HepG2 (cell line): ENCODE data around the gene HNRNPF. TPM values are rescaled to one million over a fixed set of nuclear protein-coding genes. Genes with fewer than 3 reads are reported as not detected.

Experiments used
- ARID2 ChIP-seq: sonication (generic); formaldehyde crosslinking; IDR thresholded peaks from 2 replicates; pipeline ENCODE4 v1.8.1; 2022; ENCODE audit warnings: mild to moderate bottlenecking, missing genetic modification reagents, borderline replicate concordance
- MAZ ChIP-seq, 2 experiments: sonication (generic) in 1 of 2; formaldehyde crosslinking in 1 of 2; IDR thresholded peaks; 2 replicates each; pipeline versions ENCODE4 v1.5.0 to v1.6.1; 2012 to 2020; ENCODE audit warnings: low read depth in 2 of 2, mild to moderate bottlenecking in 2 of 2, borderline replicate concordance in 1 of 2, improper control_type of control experiment in 1 of 2, low read length in 1 of 2, missing genetic modification reagents in 1 of 2, moderate library complexity in 1 of 2
- MBNL3 ChIP-seq: fragments of 250-450 bp; sonication (Bioruptor Pico); conservative IDR thresholded peaks from 2 replicates; pipeline ENCODE4 v1.8.0; 2022; ENCODE audit warnings: mild to moderate bottlenecking, inconsistent platforms
- NR2F6 ChIP-seq, 2 experiments: IDR thresholded peaks; 2 replicates each; pipeline ENCODE4 v1.6.1; 2016; ENCODE audit warnings: antibody characterized with exemption in 1 of 2, mild to moderate bottlenecking in 1 of 2
- PHF8 ChIP-seq: sonication (generic); formaldehyde crosslinking; IDR thresholded peaks from 2 replicates; pipeline ENCODE4 v1.5.0; 2020; ENCODE audit warnings: missing genetic modification reagents
- RXRA ChIP-seq: sonication (generic); formaldehyde crosslinking; IDR thresholded peaks from 2 replicates; pipeline ENCODE4 v1.5.1; 2020; ENCODE audit warnings: missing genetic modification reagents
- SALL1 ChIP-seq: sonication (generic); formaldehyde crosslinking; IDR thresholded peaks from 2 replicates; pipeline ENCODE4 v1.8.0; 2022; ENCODE audit warnings: mild to moderate bottlenecking, missing genetic modification reagents
- SIN3B ChIP-seq: fragments of 150-350 bp; IDR thresholded peaks from 2 replicates; pipeline ENCODE4 v1.6.1; 2014; ENCODE audit warnings: low read length
- SIX4 ChIP-seq: sonication (generic); formaldehyde crosslinking; IDR thresholded peaks from 2 replicates; pipeline ENCODE4 v1.4.0; 2020; ENCODE audit warnings: missing genetic modification reagents
- SMAD3 ChIP-seq: sonication (generic); formaldehyde crosslinking; IDR thresholded peaks from 2 replicates; pipeline ENCODE4 v1.4.0; 2020; ENCODE audit warnings: missing genetic modification reagents
- XBP1 ChIP-seq: sonication (generic); formaldehyde crosslinking; IDR thresholded peaks from 2 replicates; pipeline ENCODE4 v1.5.0; 2020; ENCODE audit warnings: missing genetic modification reagents
- ZNF136 ChIP-seq: sonication (generic); formaldehyde crosslinking; IDR thresholded peaks from 2 replicates; pipeline ENCODE4 v1.8.1; 2022; ENCODE audit warnings: low read depth, mild to moderate bottlenecking, moderate library complexity, missing genetic modification reagents
- ZNF530 ChIP-seq: sonication (generic); formaldehyde crosslinking; IDR thresholded peaks from 2 replicates; pipeline ENCODE4 v1.5.0; 2020; ENCODE audit warnings: low read depth, mild to moderate bottlenecking, missing genetic modification reagents
- ZNF703 ChIP-seq: sonication (generic); formaldehyde crosslinking; IDR thresholded peaks from 2 replicates; pipeline ENCODE4 v1.5.1; 2020; ENCODE audit warnings: missing genetic modification reagents, mild to moderate bottlenecking, moderate library complexity, borderline replicate concordance
- ZNF713 ChIP-seq: sonication (generic); formaldehyde crosslinking; IDR thresholded peaks from 2 replicates; pipeline ENCODE4 v1.4.0; 2020; ENCODE audit warnings: mild to moderate bottlenecking, missing genetic modification reagents
- ZNF75D ChIP-seq: sonication (generic); formaldehyde crosslinking; IDR thresholded peaks from 2 replicates; pipeline ENCODE4 v1.8.1; 2023; ENCODE audit warnings: missing genetic modification reagents, mild to moderate bottlenecking, borderline replicate concordance
- polyA plus RNA-seq, 8 experiments: library from polyadenylated mRNA; depleted of rRNA in 3 of 8; stranded (reverse) in 7 of 8; unstranded in 1 of 8; fragments of >200 nt; fragmentation: Illumina TruSeq in 4 of 8; extraction: Trizol in 4 of 8; gene quantifications; 2 replicates each; pipeline versions ENCODE4 v1.2.1 to v1.2.3, GENCODE V29; 2011 to 2016; ENCODE audit warnings: low read depth in 4 of 8, missing spikeins in 1 of 8, mixed read lengths in 1 of 8; ENCODE audit not compliant: insufficient read depth in 1 of 8
- total RNA-seq, 5 experiments: library from RNA; depleted of rRNA; stranded (reverse); fragments of >200 nt; fragmentation: Illumina TruSeq; extraction: Trizol; gene quantifications; 2 replicates each; pipeline ENCODE4 v1.2.3, GENCODE V29; 2016; ENCODE audit warnings: low read depth in 1 of 5
- TF ChIP-seq, protein P1 (sequence below): sonication (generic); formaldehyde crosslinking; IDR thresholded peaks from 2 replicates; pipeline ENCODE4 v1.8.1; 2023; ENCODE audit warnings: mild to moderate bottlenecking, missing genetic modification reagents, borderline replicate concordance
- TF ChIP-seq, protein P2 (sequence below): sonication (generic); formaldehyde crosslinking; IDR thresholded peaks from 2 replicates; pipeline ENCODE4 v1.5.0; 2020; ENCODE audit warnings: mild to moderate bottlenecking, missing genetic modification reagents
- TF ChIP-seq, protein P3 (sequence below): IDR thresholded peaks from 2 replicates; pipeline ENCODE4 v1.6.1; 2018; ENCODE audit warnings: missing genetic modification reagents
- TF ChIP-seq, protein P4 (sequence below): IDR thresholded peaks from 2 replicates; pipeline ENCODE4 v1.6.1; 2016; ENCODE audit warnings: control low read depth
- TF ChIP-seq, protein P5 (sequence below): sonication (generic); formaldehyde crosslinking; IDR thresholded peaks from 2 replicates; pipeline ENCODE4 v1.4.0; 2020; ENCODE audit warnings: missing genetic modification reagents
- TF ChIP-seq, protein P6 (sequence below): sonication (generic); formaldehyde crosslinking; IDR thresholded peaks from 2 replicates; pipeline ENCODE4 v1.8.0; 2022; ENCODE audit warnings: missing genetic modification reagents, low read depth, mild to moderate bottlenecking, borderline replicate concordance

HNRNPF gene
- total and polyA plus RNA-seq, 2 of the 13 experiments (the other 11 are each of a cell fraction or from before 2014, with no cell fraction given) = 166 to 308 TPM

DNA sequence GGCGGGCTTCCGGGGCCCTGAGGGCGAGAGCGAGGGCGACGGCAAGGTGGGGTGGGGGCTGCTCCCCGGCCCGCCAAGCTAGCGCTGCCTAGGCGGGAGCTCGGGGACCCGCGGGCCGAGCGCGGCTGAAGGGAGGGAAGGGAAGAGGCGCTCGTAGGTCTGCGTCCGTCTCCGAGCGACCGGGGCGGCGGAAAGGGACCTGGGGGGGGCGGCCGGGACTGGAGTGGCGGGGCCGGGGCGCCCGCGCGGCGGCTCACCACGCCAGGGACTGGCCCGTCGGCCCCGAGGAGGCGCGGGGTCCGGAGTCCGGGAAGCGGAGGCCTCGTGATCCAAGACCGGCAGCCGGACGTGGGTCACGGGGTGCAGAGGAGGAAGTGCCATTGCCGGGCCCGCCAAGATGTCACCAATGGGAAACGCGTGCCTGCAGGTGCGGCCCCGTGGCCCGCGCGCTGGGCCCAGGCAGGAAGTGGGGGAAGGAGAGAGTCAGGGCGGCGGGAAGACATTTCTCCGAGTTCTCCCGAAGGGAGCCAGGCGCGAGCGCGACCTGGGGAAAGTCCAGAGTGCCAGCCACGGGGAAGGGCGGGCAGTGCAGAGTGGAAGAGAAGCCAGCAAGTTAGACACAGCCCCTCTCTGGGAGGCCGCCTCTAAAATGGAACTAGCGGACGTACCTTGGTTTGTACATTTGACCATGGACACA is 11.9 kb downstream of the HNRNPF start (continued):
- TF ChIP-seq, protein P1, sequence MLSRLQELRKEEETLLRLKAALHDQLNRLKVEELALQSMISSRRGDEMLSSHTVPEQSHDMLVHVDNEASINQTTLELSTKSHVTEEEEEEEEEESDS = peak; percentile 69; the same call in 1 of the 2 replicates
- TF ChIP-seq, protein P2, sequence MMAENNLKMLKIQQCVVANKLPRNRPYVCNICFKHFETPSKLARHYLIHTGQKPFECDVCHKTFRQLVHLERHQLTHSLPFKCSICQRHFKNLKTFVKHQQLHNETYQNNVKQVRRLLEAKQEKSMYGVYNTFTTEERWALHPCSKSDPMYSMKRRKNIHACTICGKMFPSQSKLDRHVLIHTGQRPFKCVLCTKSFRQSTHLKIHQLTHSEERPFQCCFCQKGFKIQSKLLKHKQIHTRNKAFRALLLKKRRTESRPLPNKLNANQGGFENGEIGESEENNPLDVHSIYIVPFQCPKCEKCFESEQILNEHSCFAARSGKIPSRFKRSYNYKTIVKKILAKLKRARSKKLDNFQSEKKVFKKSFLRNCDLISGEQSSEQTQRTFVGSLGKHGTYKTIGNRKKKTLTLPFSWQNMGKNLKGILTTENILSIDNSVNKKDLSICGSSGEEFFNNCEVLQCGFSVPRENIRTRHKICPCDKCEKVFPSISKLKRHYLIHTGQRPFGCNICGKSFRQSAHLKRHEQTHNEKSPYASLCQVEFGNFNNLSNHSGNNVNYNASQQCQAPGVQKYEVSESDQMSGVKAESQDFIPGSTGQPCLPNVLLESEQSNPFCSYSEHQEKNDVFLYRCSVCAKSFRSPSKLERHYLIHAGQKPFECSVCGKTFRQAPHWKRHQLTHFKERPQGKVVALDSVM (CRISPR knock-in tag) = peak; percentile 87
- TF ChIP-seq PHF8 = no peak; the same call in 1 of the 2 replicates
- TF ChIP-seq ARID2 (CRISPR knock-in tag) = peak; percentile 27; the same call in 1 of the 2 replicates
- TF ChIP-seq, protein P3, sequence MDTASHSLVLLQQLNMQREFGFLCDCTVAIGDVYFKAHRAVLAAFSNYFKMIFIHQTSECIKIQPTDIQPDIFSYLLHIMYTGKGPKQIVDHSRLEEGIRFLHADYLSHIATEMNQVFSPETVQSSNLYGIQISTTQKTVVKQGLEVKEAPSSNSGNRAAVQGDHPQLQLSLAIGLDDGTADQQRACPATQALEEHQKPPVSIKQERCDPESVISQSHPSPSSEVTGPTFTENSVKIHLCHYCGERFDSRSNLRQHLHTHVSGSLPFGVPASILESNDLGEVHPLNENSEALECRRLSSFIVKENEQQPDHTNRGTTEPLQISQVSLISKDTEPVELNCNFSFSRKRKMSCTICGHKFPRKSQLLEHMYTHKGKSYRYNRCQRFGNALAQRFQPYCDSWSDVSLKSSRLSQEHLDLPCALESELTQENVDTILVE (CRISPR knock-in tag) = peak; percentile 96
- no peak for TF ChIP-seq SIN3B
- TF ChIP-seq ZNF75D (CRISPR knock-in tag) = no peak
- TF ChIP-seq, protein P4, sequence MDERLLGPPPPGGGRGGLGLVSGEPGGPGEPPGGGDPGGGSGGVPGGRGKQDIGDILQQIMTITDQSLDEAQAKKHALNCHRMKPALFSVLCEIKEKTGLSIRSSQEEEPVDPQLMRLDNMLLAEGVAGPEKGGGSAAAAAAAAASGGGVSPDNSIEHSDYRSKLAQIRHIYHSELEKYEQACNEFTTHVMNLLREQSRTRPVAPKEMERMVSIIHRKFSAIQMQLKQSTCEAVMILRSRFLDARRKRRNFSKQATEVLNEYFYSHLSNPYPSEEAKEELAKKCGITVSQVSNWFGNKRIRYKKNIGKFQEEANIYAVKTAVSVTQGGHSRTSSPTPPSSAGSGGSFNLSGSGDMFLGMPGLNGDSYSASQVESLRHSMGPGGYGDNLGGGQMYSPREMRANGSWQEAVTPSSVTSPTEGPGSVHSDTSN = no peak
- no peak for TF ChIP-seq ZNF703 (CRISPR knock-in tag)
- TF ChIP-seq, protein P5, sequence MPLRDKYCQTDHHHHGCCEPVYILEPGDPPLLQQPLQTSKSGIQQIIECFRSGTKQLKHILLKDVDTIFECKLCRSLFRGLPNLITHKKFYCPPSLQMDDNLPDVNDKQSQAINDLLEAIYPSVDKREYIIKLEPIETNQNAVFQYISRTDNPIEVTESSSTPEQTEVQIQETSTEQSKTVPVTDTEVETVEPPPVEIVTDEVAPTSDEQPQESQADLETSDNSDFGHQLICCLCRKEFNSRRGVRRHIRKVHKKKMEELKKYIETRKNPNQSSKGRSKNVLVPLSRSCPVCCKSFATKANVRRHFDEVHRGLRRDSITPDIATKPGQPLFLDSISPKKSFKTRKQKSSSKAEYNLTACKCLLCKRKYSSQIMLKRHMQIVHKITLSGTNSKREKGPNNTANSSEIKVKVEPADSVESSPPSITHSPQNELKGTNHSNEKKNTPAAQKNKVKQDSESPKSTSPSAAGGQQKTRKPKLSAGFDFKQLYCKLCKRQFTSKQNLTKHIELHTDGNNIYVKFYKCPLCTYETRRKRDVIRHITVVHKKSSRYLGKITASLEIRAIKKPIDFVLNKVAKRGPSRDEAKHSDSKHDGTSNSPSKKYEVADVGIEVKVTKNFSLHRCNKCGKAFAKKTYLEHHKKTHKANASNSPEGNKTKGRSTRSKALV (CRISPR knock-in tag) = peak; percentile 48; the same call in 1 of the 2 replicates
- no peak for TF ChIP-seq ZNF530 (CRISPR knock-in tag)
- peak; percentile 79; the same call in 1 of the 2 replicates for TF ChIP-seq XBP1
- TF ChIP-seq ZNF713 = no peak
- TF ChIP-seq MAZ (IDR thresholded peaks at IDR 0.05; ENCODE audit: borderline replicate concordance, low read depth, low read length) = peak; percentile 34; the same call in 1 of the 2 replicates
- TF ChIP-seq MAZ (CRISPR knock-in tag; IDR thresholded peaks at IDR 0.05; ENCODE audit: low read depth) = peak; percentile 95
- TF ChIP-seq, protein P6, sequence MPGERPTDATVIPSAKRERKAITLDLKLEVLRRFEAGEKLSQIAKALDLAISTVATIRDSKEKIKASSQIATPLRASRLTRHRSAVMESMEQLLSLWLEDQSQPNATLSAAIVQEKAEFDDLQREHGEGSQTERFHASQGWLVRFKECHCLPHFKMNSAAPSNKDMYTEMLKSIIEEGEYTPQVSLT (CRISPR knock-in tag) = no peak
- no peak for TF ChIP-seq MBNL3 (CRISPR knock-in tag)
- no peak for TF ChIP-seq SMAD3 (CRISPR knock-in tag)
- TF ChIP-seq SALL1 (CRISPR knock-in tag) = peak; percentile 98
- TF ChIP-seq RXRA (CRISPR knock-in tag) = peak; percentile 86
- TF ChIP-seq ZNF136 (CRISPR knock-in tag) = peak; percentile 59; the same call in 1 of the 2 replicates
- TF ChIP-seq SIX4 (CRISPR knock-in tag) = peak; percentile 56; the same call in 1 of the 2 replicates
- TF ChIP-seq NR2F6 (IDR thresholded peaks at IDR 0.05) = no peak; the same call in 1 of the 2 replicates
- peak; percentile 83; the same call in 1 of the 2 replicates for TF ChIP-seq NR2F6 (CRISPR knock-in tag; IDR thresholded peaks at IDR 0.05)
